Kidney (tissue), 14 donors: Measurements from ENCODE around the gene VSNL1. TPM values are rescaled to one million over a fixed set of nuclear protein-coding genes. Genes with fewer than 3 reads are reported as not detected.

Experiments used
- DNase-seq, 5 donors: peaks; one replicate each; pipeline ENCODE4 v3.0.0-alpha.2; 2013 to 2020
- FAIRE-seq: peaks from 2 replicates; lab custom pipeline; 2012; peaks lifted over from hg19 to GRCh38; lab: Jason Lieb, UNC
- H3K27ac ChIP-seq, 2 donors: one replicate each; pipeline ENCODE4 v1.7.0; 2013; ENCODE audit warnings: low read depth in 2 of 2, low read length in 2 of 2, inconsistent platforms in 1 of 2
- H3K27me3 ChIP-seq: one replicate; pipeline ENCODE4 v1.7.1; 2013; ENCODE audit warnings: low read length, inconsistent platforms; ENCODE audit not compliant: control insufficient read depth, insufficient read depth
- H3K36me3 ChIP-seq, 3 donors: one replicate each; pipeline versions ENCODE4 v1.7.0 to v1.7.1; 2013; ENCODE audit warnings: low read length in 3 of 3, control low read depth in 1 of 3, inconsistent platforms in 1 of 3; ENCODE audit not compliant: insufficient read depth in 3 of 3, control insufficient read depth in 2 of 3
- H3K4me1 ChIP-seq, 3 donors: one replicate each; pipeline versions ENCODE4 v1.7.0 to v1.7.1; 2013; ENCODE audit warnings: low read length in 3 of 3, inconsistent platforms in 1 of 3, low read depth in 1 of 3; ENCODE audit not compliant: control insufficient read depth in 2 of 3, insufficient read depth in 2 of 3
- H3K4me3 ChIP-seq, 3 donors: one replicate each; pipeline versions ENCODE4 v1.7.0 to v1.8.1; 2013; ENCODE audit warnings: low read length in 3 of 3, control low read depth in 1 of 3, inconsistent platforms in 1 of 3
- H3K9ac ChIP-seq, 3 donors: one replicate each; pipeline versions ENCODE4 v1.7.0 to v1.7.1; 2013; ENCODE audit warnings: low read length in 3 of 3, control low read depth in 1 of 3, inconsistent platforms in 1 of 3
- H3K9me3 ChIP-seq, 3 donors: one replicate each; pipeline versions ENCODE4 v1.7.0 to v1.7.1; 2013; ENCODE audit warnings: low read length in 3 of 3, control low read depth in 1 of 3, inconsistent platforms in 1 of 3; ENCODE audit not compliant: control insufficient read depth in 2 of 3, insufficient read depth in 1 of 3
- intact Hi-C: fragments of 100-400 bp; cut with DNase I; formaldehyde crosslinking; loops from one replicate; pipeline ENCODE4 v1.11.1; 2022
- polyA plus RNA-seq: library from polyadenylated mRNA; stranded (reverse); fragments of 350-450 nt; fragmentation: Illumina TruSeq; extraction: RNeasy Lipid Tissue Mini Kit (QIAGEN cat#74804); gene quantifications from one replicate; pipeline ENCODE4 v1.2.3, GENCODE V29; 2014; ENCODE audit warnings: low read depth, low replicate concordance; ENCODE audit not compliant: insufficient read depth
- total RNA-seq: library from RNA; stranded (reverse); fragmentation: NEBNext Ultra II Directional; extraction: Animal tissue kit (Norgen Biotek cat#: 25700); gene quantifications from one replicate; pipeline ENCODE4 v1.2.1, GENCODE V29; 2021
- TF ChIP-seq, protein P1 (sequence below): IDR thresholded peaks from 3 replicates; pipeline ENCODE4 v1.5.1; 2012; ENCODE audit warnings: mild to moderate bottlenecking, moderate library complexity, borderline replicate concordance; ENCODE audit not compliant: insufficient read depth; ENCODE audit errors: extremely low read depth
- donor health status: control.
- donor health status: control.
- donor health status: control.
- donor health status: control.
- donor health status: control.
- donor health status: DM: yes; HTN: yes; CAD: no.
- donor health status: Normal renal cell carcinoma (clear cell type).

VSNL1 gene
- total and polyA plus RNA-seq, 2 donors from 2014 or later, result 0.44 to 1.0 TPM

DNA sequence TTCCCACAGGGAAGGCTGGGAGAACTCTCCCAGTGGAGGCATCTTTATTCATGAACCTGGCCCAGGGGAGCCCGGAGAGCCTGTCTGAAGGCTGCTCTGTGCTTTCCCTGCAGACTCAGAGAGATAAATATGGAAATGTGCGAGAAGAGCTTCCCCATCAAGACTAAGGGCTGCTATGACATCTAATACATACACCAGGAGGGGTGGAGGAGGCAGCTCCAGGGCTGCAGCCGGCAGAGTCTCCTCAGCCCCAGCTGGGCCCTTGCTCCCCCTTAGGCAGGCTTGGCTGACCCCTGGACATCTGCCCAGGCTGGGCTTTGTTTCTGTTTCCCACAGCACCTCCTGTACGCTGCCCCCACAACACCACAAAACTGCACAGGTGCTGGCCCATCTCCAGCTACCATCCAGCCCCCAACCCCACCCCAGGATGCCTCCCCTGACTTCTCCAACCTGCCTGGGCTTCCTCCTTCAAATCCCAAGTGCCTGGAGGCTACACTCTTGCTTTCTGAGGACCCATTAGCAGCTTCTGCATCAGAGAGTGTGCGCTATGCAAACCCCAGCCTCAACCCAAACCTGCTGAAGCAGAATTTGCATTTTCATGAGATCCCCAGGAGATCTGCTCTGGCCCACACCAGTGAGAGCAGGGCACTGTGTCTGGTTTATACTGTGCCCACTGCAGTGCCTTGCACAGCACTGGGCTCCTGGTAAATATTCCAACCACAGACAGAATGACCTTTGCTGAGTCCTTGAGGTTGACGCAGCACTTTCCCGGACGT lies 96.8 kb downstream of the VSNL1 start:
- no peak overlapping the region for H3K4me3 ChIP-seq
- TF ChIP-seq, protein P1, sequence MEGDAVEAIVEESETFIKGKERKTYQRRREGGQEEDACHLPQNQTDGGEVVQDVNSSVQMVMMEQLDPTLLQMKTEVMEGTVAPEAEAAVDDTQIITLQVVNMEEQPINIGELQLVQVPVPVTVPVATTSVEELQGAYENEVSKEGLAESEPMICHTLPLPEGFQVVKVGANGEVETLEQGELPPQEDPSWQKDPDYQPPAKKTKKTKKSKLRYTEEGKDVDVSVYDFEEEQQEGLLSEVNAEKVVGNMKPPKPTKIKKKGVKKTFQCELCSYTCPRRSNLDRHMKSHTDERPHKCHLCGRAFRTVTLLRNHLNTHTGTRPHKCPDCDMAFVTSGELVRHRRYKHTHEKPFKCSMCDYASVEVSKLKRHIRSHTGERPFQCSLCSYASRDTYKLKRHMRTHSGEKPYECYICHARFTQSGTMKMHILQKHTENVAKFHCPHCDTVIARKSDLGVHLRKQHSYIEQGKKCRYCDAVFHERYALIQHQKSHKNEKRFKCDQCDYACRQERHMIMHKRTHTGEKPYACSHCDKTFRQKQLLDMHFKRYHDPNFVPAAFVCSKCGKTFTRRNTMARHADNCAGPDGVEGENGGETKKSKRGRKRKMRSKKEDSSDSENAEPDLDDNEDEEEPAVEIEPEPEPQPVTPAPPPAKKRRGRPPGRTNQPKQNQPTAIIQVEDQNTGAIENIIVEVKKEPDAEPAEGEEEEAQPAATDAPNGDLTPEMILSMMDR, result no peak
- intact Hi-C loops, result no loop called here
- FAIRE-seq, result no peak
- no peaks in the 10 kb centered on the region for H3K27me3 ChIP-seq
- H3K9me3 ChIP-seq, result no peaks in the 10 kb centered on the region
- no peaks in the 10 kb centered on the region for H3K4me1 ChIP-seq
- peak overlapping the region in 1 of 2 donors; percentile 1 for H3K27ac ChIP-seq
- H3K9ac ChIP-seq, result no peak overlapping the region
- H3K36me3 ChIP-seq, result no peaks in the 10 kb centered on the region
- DNase-seq, result peak in 2 of 5 donors; percentile 8 to 61

DNA sequence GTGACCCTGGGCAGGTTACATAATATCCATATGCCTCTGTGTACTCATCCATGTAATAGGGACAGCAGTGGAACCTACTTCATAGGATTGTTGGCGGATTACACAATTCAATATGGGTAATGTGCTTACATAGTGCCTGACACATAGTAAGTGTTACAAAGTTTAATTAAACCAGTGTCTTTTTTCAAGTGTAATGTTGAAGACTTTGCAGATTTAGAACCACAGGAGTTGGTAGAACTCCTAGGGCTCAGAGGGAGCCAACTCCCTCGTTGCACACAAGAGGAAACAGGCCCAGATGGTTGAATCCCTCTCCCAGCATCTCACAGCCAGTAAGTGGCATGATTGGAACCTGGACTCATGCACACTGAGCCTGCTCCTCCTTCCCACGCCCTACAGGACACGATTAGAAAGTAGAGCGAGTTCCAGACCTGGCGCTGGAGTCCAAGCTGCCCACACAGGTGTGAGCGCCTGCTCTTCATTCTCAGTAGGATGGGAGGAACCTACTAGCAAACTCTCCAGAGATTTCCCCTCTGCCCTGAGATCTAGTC lies 97.8 kb downstream of the VSNL1 start:
- no peak for FAIRE-seq
- DNase-seq, result no peak
- Histone ChIP-seq H3K4me3 (no peak overlapping the region), H3K9me3 (no peaks in the 10 kb centered on the region), H3K27ac (peak overlapping the region in 1 of 2 donors; percentile 1), H3K36me3 (no peaks in the 10 kb centered on the region), H3K4me1 (no peaks in the 10 kb centered on the region), H3K27me3 (no peaks in the 10 kb centered on the region), H3K9ac (no peak overlapping the region)
- TF ChIP-seq, protein P1, result no peak
- intact Hi-C loops, result no loop called here

DNA sequence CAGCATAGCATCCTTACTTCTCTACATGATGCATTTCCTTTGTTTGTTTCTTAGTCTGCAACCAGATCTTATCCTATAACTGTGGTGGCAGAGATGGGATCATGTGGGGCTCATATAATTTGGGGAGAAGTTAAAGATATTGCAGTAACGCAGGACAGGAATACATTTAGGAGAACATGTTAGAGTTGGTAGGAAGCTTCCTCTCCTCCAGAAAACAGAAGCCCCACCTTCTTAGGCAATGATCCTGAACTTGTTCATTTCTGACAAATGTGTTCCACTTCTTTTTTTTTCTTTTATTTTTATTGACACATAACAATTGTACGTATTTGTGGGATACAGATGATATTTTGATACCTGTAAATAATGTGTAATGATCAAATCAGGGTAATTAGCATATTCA lies 99.9 kb downstream of the VSNL1 start:
- no peak overlapping the region for H3K4me3 ChIP-seq
- H3K36me3 ChIP-seq, result no peaks in the 10 kb centered on the region
- no peak for DNase-seq
- TF ChIP-seq, protein P1, result no peak
- intact Hi-C loops, result no loop called here
- H3K27ac ChIP-seq, result no peak overlapping the region
- no peak overlapping the region for H3K9ac ChIP-seq
- no peaks in the 10 kb centered on the region for H3K9me3 ChIP-seq
- no peaks in the 10 kb centered on the region for H3K27me3 ChIP-seq
- no peaks in the 10 kb centered on the region for H3K4me1 ChIP-seq
- no peak for FAIRE-seq
